DMS 273 (cell line): Measurements from ENCODE around the gene GRAMD1A.
A peak's percentile ranks its signal among the peaks of the same experiment; 100 is the strongest.
"Not testable (repeated sequence)": the region's sequence is repeated elsewhere in the genome, so short reads cannot be mapped to it uniquely, and the experiment has no call there.

Experiments
- DNase-seq: peaks from one replicate; lab custom pipeline; 2025; ENCODE audit not compliant: unreplicated experiment; lab: John Stamatoyannopoulos, UW

Gene GRAMD1A

GRCh38 chr19:34999498-35000337 is at the start of gene GRAMD1A:
GRAMD1A (plus strand) TSS chr19:35000323; CDS start chr19:35000479, 156 bp downstream.
- peak; percentile 94 for DNase-seq

DNA sequence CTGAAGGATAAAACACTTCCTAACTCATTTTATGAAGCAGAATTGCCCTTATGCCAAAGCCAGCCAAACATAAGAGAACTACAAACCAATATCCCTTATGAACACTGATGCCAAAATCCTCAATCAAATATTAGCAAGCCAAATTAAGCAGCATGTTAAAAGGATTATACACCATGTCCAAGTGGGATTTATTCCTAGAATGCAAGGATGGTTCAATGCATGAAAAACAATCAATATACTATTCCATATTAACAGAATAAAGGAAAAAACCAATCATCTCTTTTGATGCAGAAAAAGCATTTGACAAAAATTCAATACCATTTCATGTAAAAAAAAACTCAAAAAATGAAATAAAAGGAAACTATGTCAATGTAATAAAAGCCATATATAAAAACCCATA is 47.0 kb upstream of the GRAMD1A start:
- no peak for DNase-seq

- no peak for DNase-seq
Observed at GRCh38 chr19:34957830-34958751, 42.0 kb upstream of the GRAMD1A start.

DNA sequence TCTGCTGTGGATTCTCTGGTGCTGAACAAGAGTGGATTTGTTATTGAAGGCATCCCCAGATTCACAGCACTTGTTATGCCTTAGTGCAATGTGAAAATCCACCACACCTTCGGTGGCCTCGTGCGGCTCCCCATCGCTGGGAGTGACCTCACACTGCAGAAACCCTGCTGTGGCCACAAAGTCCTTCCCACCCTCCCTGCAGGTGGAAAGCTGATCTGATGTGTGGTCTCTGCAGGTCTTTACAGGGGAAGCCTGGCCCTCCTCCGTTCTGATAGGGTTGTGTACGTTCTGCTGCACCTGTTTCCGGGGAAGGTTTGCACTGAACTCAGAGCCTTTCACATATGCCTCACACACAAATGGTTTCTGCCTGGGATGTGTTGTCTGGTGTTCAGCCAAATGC is 41.1 kb upstream of the GRAMD1A start:
- DNase-seq, result no peak

- DNase-seq, result no peak
Observed at GRCh38 chr19:34960103-34960805, 39.9 kb upstream of the GRAMD1A start.

DNA sequence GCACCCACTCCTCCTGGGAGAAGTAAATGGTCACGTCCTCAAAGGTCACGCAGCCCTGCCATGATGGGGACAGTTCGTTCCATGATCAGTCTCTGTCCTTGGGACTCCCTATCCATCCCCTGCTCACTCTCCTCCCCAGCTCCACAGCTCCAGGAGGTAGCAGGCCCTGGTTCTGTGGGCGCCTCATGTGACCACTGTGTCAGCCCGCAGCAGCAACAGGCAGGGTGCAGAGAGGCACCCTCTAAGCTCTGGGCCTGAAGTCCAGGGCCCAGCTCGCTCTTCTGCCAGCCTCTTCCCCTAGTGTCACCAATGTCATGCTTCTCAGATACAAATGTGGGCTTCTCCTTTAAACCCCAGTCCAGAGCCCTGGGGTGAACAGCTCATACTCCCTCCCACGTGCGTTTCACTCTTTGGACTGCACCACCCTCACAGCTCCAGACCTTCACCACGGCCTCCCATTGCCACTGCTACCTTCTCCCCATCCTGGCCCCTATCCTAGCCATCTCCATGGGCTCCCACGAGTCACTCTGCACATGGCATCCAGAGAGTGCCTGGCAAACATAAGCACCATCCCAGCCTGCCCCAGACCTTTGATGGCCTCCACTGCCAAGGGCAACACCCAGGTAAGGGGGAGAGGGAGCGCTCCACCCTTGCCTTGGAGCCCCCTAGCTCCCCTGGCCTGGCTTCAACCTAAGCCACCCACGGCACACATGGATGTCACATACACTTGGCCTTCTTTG is 39.0 kb upstream of the GRAMD1A start:
- DNase-seq, result no peak

- DNase-seq, result peak; percentile 34
Observed at GRCh38 chr19:34961775-34962686, 38.1 kb upstream of the GRAMD1A start.

DNA sequence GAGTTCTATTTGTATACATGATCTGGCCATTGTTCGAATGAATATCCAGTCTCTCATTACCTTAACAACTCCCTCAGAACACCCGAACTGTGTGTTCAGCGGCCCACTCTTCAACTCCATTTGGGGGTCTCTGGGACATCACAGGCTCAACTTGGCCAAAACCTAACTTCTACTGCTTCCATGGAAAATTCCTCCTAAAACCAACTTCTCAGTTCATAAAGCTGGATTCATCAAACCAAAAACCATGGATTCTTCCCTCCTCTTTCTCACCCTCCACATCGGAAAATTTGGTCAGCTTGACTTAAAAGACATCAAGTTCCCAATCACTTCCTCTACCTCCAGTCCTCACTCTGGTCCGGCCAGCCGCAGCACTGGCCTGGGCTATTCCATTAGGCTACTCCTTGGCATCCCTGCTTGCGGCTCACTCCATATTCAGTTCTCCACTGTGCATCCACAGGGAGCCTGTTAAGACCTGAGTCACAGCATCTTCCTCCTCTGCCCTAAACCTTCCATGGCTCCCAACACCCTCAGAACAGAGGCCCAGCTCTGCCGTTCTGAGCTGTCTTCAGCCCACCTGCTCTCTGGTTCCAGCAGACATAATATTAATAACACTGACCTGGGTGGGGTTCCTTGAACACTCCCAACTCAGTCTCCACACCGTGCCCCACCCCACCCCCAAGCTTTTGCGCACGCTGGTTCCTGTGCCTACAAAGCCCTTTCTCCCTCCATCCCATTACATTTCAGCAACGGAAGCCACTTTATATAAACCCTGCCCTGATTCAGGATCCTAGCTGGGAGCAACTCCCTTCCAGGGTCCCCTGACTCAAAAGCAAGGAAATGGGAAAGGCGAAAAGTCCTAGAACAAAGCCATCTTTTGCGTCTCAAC is 37.2 kb upstream of the GRAMD1A start:
- DNase-seq, result no peak

- peak; percentile 82 for DNase-seq
Observed at GRCh38 chr19:34963573-34964406, 36.3 kb upstream of the GRAMD1A start, which contains the start of gene ZNF792. ZNF792 (minus strand) TSS chr19:34964229; CDS start chr19:34963662, 567 bp downstream.

DNA sequence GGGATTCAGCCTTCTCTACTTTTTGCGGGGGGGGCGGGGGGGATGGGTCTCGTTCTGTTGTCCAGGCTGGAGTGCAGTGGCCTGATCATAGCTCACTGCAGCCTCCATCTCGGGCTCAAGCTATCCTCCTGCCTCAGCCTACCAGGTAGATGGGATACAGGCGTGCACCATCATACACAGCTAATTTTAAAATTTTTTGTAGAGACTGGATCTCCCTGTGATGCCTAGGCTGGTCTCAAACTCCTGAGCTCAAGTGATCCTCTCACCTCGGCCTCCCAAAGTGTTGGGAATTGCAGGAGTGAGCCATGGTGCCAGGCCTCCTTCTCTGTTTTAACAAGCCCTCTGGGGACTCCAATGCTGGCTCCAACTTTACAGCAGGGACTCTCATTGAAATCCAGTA is 35.5 kb upstream of the GRAMD1A start:
- DNase-seq, result no peak

GRCh38 chr19:34965505-34965904 is 34.6 kb upstream of the GRAMD1A start:
- DNase-seq, result not testable (repeated sequence)

DNA sequence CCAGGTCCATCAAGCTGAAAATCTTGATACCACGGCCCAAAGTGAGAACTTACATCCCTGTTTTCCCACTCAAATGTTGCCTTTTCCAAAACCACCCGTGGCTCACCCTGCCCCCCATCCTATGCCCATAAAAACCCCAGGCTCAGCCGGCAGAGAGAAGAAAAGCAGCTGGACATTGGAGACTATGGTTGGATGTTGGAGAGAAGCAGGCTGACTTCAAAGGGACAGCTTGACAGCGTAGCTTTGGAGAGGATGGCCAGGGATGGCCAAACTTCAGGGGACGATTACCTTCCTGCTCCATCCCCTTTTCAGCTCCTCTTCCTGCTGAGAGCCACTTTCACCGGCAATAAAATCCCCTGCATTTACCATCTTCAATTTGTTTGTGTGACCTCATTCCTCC is 32.6 kb upstream of the GRAMD1A start:
- no peak for DNase-seq

DNA sequence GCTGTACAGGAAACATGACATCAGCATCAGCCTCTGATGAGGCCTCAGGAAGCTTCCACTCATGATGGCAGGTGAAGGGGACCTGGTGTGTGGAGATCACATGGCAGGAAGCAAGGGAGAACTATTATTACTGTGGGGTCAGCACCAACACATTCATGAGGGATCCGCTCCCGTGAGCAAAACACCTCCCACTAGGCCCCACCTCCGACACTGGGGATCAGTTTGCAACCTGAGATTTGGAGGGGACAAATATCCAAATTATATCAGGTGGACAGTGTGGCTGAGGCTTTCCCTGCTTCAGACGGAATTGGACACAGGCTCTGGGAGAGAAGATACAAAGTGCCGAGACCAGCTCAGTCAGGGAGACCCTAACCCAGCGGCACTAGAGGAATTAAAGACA is 30.4 kb upstream of the GRAMD1A start:
- no peak for DNase-seq

- not testable (repeated sequence) for DNase-seq
Observed at GRCh38 chr19:34970185-34970780, 29.8 kb upstream of the GRAMD1A start.

DNA sequence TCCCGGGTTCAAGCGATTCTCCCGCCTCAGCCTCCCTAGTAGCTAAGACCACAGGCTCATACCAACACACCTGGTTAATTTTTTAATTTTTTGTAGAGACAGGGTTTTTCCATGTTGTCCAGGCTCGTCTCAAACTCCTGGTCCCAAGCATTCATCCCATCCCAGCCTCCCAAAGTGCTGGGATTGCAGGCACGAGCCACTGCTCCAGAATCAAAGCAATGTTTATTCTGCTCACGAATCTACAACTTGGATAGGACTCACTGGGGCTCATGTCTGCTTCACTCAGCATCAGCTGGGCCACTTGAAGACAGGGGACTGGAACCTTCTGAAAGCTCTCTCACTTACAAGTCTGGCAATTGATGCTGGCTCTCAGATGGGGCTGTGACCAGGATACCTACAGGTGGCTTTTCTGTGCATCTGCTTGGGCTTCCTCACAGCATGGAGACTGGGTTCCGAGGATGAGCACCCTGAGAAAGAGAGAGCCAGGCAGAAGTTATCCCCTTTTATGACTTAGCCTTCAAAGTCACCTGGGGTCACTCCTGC is 27.9 kb upstream of the GRAMD1A start:
- no peak for DNase-seq

DNA sequence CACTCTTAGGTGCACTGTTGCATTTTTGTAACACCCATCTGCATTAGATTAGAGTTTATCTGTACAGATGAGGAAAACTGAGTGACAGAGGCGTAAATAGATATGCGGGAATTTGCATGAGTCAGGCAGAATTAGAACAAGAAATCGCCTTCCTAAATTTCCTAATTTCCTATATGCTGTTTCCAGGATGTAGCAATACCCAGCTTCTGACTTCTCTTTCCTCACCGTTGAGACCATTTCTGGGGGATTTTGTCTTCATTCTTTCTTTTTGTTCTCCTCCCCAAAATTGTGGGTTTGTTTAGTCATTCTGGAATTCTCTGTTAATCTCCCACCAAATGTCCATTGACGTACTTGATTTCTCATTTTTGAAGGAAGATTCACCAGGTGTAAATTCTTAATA is 25.5 kb upstream of the GRAMD1A start:
- no peak for DNase-seq

DNA sequence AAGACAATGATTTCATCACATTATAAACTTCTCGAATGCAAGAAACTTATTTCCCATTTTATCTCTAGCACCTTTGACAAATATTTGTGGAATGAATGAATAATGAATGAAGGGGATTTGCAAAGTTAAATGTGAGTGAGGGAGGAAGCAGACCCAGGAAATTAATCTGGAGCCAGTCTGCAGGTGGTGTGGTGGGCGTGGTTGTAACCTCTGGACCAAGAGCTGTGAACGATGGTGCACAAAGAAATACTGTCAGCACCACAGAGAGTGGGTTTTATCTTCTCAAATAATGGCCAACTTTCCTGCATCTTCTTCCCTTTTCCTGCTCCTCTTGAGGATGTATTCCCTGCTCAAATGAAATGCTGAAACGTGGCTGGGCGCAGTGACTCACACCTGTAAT is 25.1 kb upstream of the GRAMD1A start:
- no peak for DNase-seq
